Right atrium auricular region (tissue), 2 donors: Measurements from ENCODE around the gene NEUROD2. TPM values are rescaled to one million over a fixed set of nuclear protein-coding genes. Genes with fewer than 3 reads are reported as not detected.
"Not testable (repeated sequence)": the region's sequence is repeated elsewhere in the genome, so short reads cannot be mapped to it uniquely, and the experiment has no call there.

Source experiments
- DNase-seq: peaks from one replicate; pipeline ENCODE4 v3.0.0-alpha.2; 2019; ENCODE audit warnings: low spot score
- H3K27ac ChIP-seq, 2 donors: fragments of 200-600 bp; sonication (generic); 1 replicate in 1 of 2; 2 replicates in 1 of 2; pipeline ENCODE4 v1.5.1; 2016 to 2019
- H3K27me3 ChIP-seq, 2 donors: fragments of 200-600 bp; sonication (generic); one replicate each; pipeline versions ENCODE4 v1.5.1 to v1.6.0; 2017 to 2019
- H3K36me3 ChIP-seq: fragments of 200-600 bp; sonication (generic); one replicate; pipeline ENCODE4 v1.5.1; 2016
- H3K4me1 ChIP-seq, 2 donors: fragments of 200-600 bp; sonication (generic); one replicate each; pipeline versions ENCODE4 v1.5.1 to v1.6.0; 2017 to 2019
- H3K4me3 ChIP-seq, 2 donors: fragments of 200-600 bp; sonication (generic); 1 replicate in 1 of 2; 2 replicates in 1 of 2; pipeline ENCODE4 v1.5.1; 2017 to 2019; ENCODE audit warnings: mild to moderate bottlenecking in 1 of 2, moderate library complexity in 1 of 2
- H3K9me3 ChIP-seq, 2 donors: fragments of 200-600 bp; sonication (generic); one replicate each; pipeline ENCODE4 v1.5.1; 2019
- CTCF ChIP-seq, 2 donors: fragments of 200-600 bp; sonication (generic); IDR thresholded peaks; one replicate each; pipeline ENCODE4 v1.5.1; 2019; ENCODE audit warnings: antibody characterized with exemption in 2 of 2
- total RNA-seq, 2 donors: library from RNA; depleted of rRNA; stranded (reverse); fragments of >200 nt; gene quantifications; one replicate each; pipeline ENCODE4 v1.1.0, GENCODE V29; 2016

Gene NEUROD2
- total RNA-seq, 2 donors from 2014 or later, result not detected

GRCh38 chr17:39595294-39595693 is 12.4 kb downstream of the NEUROD2 start:
- H3K4me3 ChIP-seq, result no peak overlapping the region
- no peaks in the 10 kb centered on the region for H3K9me3 ChIP-seq
- no peak for TF ChIP-seq CTCF (IDR thresholded peaks at IDR 0.05)
- no peaks in the 10 kb centered on the region for H3K36me3 ChIP-seq
- no peak overlapping the region for H3K27ac ChIP-seq
- H3K27me3 ChIP-seq, result peaks cover 25 to 46% of the 10 kb centered on the region in 2 donors
- DNase-seq, result no peak
- H3K4me1 ChIP-seq, result peaks cover 0 to 27% of the 10 kb centered on the region in 2 donors

- peaks cover 0 to 12% of the 10 kb centered on the region in 2 donors for H3K4me1 ChIP-seq
- H3K4me3 ChIP-seq, result no peak overlapping the region
- no peaks in the 10 kb centered on the region for H3K9me3 ChIP-seq
- H3K36me3 ChIP-seq, result no peaks in the 10 kb centered on the region
- no peak for TF ChIP-seq CTCF (IDR thresholded peaks at IDR 0.05)
- DNase-seq, result no peak
- peaks cover 8 to 26% of the 10 kb centered on the region in 2 donors for H3K27me3 ChIP-seq
- no peak overlapping the region for H3K27ac ChIP-seq
These were observed 14.3 kb downstream of the NEUROD2 start for GRCh38 chr17:39593371-39593770.

GRCh38 chr17:39591958-39592954 is 15.5 kb downstream of the NEUROD2 start:
- Histone ChIP-seq H3K27ac (no peak overlapping the region), H3K4me1 (peaks cover 0 to 4% of the 10 kb centered on the region in 2 donors), H3K4me3 (no peak overlapping the region), H3K27me3 (peaks cover 0 to 16% of the 10 kb centered on the region in 2 donors), H3K36me3 (no peaks in the 10 kb centered on the region), H3K9me3 (no peaks in the 10 kb centered on the region)
- no peak for DNase-seq
- TF ChIP-seq CTCF (IDR thresholded peaks at IDR 0.05), result no peak

- H3K27ac ChIP-seq, H3K9me3 ChIP-seq, H3K36me3 ChIP-seq, DNase-seq, H3K27me3 ChIP-seq, H3K4me1 ChIP-seq, H3K4me3 ChIP-seq: not testable (repeated sequence)
These were observed 17.5 kb downstream of the NEUROD2 start for GRCh38 chr17:39590180-39590579.

GRCh38 chr17:39582658-39583057 is 25.1 kb downstream of the NEUROD2 start:
- Histone ChIP-seq H3K27ac (no peak overlapping the region), H3K4me3 (no peak overlapping the region), H3K4me1 (no peaks in the 10 kb centered on the region), H3K36me3 (no peaks in the 10 kb centered on the region), H3K27me3 (no peaks in the 10 kb centered on the region), H3K9me3 (no peaks in the 10 kb centered on the region)
- DNase-seq, result no peak
- no peak for TF ChIP-seq CTCF (IDR thresholded peaks at IDR 0.05)

GRCh38 chr17:39581759-39582085 is 26.0 kb downstream of the NEUROD2 start:
- TF ChIP-seq CTCF (IDR thresholded peaks at IDR 0.05), result no peak
- Histone ChIP-seq H3K4me3 (no peak overlapping the region), H3K4me1 (no peaks in the 10 kb centered on the region), H3K27me3 (no peaks in the 10 kb centered on the region), H3K9me3 (no peaks in the 10 kb centered on the region), H3K36me3 (no peaks in the 10 kb centered on the region), H3K27ac (no peak overlapping the region)
- DNase-seq, result no peak
